ENCODE data around the gene KLK13.

KLK13 gene

DNA sequence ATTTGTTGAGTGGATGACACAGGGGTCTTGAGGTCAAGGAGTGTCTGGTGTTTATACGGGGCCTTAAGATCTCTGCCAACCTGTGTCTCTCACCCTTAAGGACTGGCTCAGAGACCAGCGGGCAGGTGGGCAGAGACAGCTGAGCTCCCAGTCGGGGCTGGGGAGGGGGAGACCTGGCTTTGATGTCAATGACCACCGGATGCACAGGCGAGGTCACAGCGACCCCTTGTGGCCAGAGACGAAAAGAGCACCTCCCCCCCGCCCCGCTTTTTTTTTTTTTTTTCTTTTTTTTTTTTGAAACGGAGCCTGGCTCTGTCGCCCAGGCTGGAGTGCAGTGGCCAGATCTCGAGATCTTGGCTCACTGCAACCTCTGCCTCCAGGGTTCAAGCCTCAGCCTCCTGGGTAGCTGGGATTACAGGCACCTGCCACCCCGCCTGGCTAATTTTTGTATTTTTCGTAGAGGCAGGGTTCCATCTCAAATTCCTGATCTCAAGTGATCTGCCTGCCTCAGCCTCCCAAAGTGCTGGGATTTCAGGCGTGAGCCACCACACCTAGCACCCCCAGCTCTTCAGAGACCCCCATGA lies 29.9 kb upstream of the KLK13 start:
- H3K4me3 ChIP-seq (ENCODE audit: low read depth, low read length): no peak overlapping the region
- no peaks in the 10 kb centered on the region; the same call in 1 of the 2 replicates for H3K27me3 ChIP-seq
- H3K9me3 ChIP-seq: no peaks in the 10 kb centered on the region
- H3K4me1 ChIP-seq: no peaks in the 10 kb centered on the region
- DNase-seq: peak; percentile 63
- H3K36me3 ChIP-seq: no peaks in the 10 kb centered on the region; the same call in 1 of the 2 replicates
- TF ChIP-seq, protein P1, sequence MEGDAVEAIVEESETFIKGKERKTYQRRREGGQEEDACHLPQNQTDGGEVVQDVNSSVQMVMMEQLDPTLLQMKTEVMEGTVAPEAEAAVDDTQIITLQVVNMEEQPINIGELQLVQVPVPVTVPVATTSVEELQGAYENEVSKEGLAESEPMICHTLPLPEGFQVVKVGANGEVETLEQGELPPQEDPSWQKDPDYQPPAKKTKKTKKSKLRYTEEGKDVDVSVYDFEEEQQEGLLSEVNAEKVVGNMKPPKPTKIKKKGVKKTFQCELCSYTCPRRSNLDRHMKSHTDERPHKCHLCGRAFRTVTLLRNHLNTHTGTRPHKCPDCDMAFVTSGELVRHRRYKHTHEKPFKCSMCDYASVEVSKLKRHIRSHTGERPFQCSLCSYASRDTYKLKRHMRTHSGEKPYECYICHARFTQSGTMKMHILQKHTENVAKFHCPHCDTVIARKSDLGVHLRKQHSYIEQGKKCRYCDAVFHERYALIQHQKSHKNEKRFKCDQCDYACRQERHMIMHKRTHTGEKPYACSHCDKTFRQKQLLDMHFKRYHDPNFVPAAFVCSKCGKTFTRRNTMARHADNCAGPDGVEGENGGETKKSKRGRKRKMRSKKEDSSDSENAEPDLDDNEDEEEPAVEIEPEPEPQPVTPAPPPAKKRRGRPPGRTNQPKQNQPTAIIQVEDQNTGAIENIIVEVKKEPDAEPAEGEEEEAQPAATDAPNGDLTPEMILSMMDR (IDR thresholded peaks at IDR 0.05; ENCODE audit: low read depth, low read length): peak; percentile 72

DNA sequence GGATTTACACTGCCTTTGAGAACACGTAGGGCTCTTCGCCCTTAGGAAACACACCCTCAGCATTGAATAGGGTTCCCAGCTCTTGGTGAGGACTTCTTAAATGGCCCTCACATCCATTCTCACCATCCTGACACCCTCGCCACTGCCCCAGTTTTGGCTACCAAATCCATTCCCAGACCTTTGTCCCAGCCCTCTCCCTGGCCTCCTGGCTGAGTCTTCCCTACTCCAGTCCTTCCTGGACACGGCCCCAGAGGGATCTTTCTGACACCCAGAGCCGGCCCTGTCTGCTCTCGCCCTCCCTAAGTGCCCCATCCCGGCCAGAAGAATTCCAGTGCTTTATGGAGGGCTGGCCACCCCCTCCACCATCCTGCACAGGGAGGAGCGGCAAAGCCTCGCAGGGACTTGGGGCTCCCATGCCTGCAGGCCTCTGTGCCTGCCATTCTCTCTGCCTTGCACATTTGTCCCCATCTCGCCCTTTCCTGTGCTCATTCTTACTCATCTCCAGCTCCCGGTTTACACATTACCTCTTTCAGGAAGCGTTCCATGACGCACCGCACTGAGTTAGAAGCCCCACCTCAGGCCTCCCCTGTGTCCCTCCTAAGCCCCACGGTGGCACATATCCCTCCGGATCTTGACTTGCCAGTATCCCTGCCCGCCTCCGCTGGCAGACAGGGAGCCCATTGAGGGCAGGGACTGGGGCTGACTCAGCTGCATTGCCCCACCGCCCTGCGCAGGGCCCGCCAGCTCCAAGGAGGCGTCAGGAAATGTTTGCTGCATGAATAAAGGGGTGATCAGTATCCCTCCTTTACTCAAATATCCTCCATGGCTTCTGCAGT lies 28.8 kb upstream of the KLK13 start:
- H3K36me3 ChIP-seq: no peaks in the 10 kb centered on the region; the same call in 1 of the 2 replicates
- H3K4me1 ChIP-seq: no peaks in the 10 kb centered on the region
- DNase-seq: no peak
- no peak overlapping the region for H3K4me3 ChIP-seq (ENCODE audit: low read depth, low read length)
- H3K9me3 ChIP-seq: no peaks in the 10 kb centered on the region
- H3K27me3 ChIP-seq: no peaks in the 10 kb centered on the region; the same call in 1 of the 2 replicates
- TF ChIP-seq, protein P1 (IDR thresholded peaks at IDR 0.05; ENCODE audit: low read depth, low read length): no peak

DNA sequence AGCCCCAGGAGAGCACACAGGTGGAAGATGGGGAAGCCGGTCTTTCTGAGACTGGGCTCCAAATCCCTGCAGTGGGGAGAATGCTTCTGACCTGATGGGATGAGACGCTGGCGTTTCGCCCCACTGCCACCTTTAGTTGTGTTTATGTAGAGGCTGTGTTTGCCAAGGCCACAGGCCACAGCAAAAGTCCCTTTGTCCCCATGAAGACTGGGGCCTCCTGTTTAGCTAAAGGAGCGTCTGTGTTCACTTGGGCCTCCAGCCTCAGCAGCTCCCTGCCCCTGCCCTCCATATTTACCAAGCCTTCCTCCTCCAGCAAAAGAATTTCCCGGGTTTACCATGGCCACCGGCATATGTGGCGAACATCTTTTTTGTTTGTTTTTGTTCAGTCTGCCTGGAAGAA lies 28.2 kb upstream of the KLK13 start:
- H3K27me3 ChIP-seq: no peaks in the 10 kb centered on the region; the same call in 1 of the 2 replicates
- no peak for DNase-seq
- H3K4me1 ChIP-seq: no peaks in the 10 kb centered on the region
- no peak overlapping the region for H3K4me3 ChIP-seq (ENCODE audit: low read depth, low read length)
- H3K9me3 ChIP-seq: no peaks in the 10 kb centered on the region
- TF ChIP-seq, protein P1 (IDR thresholded peaks at IDR 0.05; ENCODE audit: low read depth, low read length): no peak
- H3K36me3 ChIP-seq: no peaks in the 10 kb centered on the region; the same call in 1 of the 2 replicates

DNA sequence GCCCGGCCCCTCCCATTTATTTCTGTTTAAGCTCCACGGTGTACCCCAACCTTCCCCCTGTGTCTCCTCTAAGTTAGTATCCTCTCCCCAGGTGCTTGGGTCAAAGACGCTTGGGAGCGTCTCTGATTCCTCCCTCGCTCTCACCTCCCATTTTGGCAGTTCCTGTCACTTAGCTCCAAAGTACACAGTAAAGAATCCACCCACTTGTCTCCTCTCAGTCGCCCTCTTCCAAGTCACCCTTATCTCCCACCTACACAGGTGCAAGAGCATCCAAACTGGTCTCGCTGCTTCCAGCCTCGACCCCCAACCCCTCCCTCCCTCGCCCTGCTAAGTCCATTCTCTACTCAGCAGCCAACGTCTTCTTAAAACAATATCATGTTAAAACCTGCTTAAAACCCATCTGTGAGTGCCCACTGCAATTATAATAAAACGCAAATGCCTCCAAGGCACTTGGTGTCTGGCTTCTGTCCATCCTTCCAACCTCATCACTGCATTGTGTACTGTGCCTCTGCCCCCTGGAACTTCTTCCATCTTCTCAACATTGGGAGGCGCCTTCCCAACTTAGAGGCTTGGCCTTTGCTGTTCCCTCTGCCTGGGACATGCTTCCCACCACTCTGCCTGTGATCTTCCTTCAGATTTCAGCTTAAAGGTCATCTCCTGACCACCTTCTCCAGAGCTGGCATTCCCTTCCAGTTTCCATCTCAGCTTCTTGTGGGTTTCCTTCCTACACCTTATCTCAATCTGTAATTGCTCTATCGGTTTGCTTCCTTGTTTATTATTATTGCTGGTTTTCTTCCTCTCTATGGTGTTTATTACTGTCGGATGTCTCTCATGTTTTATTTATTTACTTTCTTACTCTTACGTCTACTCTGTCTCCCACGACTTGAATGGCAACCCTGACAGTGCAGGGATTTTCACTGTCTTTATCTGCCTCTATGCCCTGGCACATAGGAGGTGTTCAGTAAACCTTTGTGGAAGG lies 27.3 kb upstream of the KLK13 start:
- Histone ChIP-seq H3K4me1 (no peaks in the 10 kb centered on the region), H3K4me3 (ENCODE audit: low read depth, low read length) (no peak overlapping the region), H3K27me3 (no peaks in the 10 kb centered on the region; the same call in 1 of the 2 replicates), H3K36me3 (no peaks in the 10 kb centered on the region), H3K9me3 (no peaks in the 10 kb centered on the region)
- TF ChIP-seq, protein P1 (IDR thresholded peaks at IDR 0.05; ENCODE audit: low read depth, low read length): no peak
- DNase-seq: no peak

DNA sequence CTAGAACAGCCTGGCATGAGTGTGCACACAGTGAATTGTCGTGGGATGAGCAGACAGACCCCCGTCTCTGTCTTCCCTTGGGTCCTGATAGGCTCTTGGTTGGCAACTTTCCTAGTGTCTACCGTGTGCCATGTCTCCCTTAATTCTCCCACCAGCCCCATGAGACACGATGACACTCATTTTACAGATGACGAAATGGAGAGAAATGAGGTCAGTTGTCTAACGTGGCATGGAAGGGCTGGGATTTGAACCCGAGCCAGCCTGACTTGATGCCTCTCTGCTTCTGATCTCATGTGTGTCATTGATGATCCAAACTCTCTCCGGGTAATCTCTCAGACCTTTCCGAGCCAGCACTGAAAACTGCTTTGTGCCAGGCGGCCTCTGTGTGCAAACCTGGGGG lies 26.2 kb upstream of the KLK13 start:
- H3K4me1 ChIP-seq: no peaks in the 10 kb centered on the region
- no peak for DNase-seq
- H3K36me3 ChIP-seq: no peaks in the 10 kb centered on the region
- H3K9me3 ChIP-seq: no peaks in the 10 kb centered on the region
- TF ChIP-seq, protein P1 (IDR thresholded peaks at IDR 0.05; ENCODE audit: low read depth, low read length): no peak
- no peak overlapping the region for H3K4me3 ChIP-seq (ENCODE audit: low read depth, low read length)
- no peaks in the 10 kb centered on the region; the same call in 1 of the 2 replicates for H3K27me3 ChIP-seq

All from BE2C (cell line).